Measurements from ENCODE around the gene OR5AP2.
"Not testable (repeated sequence)": the region's sequence is repeated elsewhere in the genome, so short reads cannot be mapped to it uniquely, and the experiment has no call there.

The OR5AP2 gene

DNA sequence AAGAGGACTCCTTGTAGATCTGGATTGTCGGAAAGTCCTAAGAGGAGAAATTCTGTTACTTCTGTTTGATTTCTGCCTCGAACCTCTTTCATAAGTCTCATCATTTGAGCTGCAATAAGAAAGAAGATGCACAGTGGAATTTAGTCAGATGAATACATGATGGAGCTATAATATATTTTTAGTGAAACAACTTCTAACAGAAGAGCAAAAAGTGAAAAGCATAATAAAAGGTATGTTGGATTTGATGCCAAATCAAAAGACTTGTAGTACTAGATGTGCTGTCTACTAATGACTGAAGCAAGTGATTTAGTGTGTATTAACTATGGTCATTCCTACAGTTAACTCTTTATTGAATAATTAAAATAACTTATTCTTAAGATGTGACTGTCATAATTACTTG is at the start of gene OR5AP2:
Gene OR5AP2, minus strand, starts transcription at position 101 of the 400 bp plus-strand sequence. Its CDS starts 0 bp downstream, at position 101.
- DNase-seq, result no peak

DNA sequence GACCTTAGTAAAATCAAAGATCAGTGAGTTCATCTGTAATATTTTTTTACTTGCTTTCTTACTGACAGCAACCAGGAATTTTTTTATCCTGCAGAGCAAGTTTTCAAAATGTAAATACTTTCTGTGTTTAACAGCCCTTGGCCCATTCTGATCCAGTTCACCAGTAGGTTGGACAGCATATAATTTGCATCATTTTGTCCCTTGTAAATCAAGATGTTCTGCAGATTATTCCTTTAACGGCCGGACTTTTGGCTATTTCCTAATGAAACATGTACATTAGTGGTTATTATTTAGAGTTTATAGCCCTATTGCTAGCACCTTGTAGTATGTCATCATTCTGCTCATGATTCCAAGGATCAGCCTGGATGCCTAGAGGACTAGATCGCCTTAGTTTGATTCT is 48.9 kb upstream of the OR5AP2 start:
- DNase-seq, result not testable (repeated sequence)

DNA sequence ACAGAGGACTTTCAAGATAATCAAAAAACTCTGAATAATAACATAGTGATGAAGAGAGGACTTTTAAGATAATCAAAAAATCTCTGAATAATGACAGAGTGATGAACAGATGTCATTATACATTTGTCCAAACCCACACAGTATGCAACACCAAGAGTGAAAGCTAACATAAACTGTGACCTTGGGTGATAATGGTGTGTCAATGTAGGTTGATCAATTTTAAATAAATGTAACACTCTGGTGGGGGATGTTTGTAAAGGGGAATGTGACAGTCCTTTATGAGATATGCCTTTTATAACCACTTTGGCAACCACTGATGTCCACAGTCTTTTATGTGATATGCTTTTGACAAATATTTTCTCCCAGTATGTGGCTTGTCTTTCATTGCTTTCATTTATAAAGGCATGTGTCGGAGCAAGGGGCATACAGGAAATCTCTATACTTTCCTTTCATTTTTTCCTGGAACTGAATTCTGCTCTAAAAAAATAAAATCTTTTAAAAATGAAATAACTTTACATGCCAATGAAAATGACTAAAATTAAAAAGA is 46.4 kb upstream of the OR5AP2 start:
- no peak for DNase-seq

DNA sequence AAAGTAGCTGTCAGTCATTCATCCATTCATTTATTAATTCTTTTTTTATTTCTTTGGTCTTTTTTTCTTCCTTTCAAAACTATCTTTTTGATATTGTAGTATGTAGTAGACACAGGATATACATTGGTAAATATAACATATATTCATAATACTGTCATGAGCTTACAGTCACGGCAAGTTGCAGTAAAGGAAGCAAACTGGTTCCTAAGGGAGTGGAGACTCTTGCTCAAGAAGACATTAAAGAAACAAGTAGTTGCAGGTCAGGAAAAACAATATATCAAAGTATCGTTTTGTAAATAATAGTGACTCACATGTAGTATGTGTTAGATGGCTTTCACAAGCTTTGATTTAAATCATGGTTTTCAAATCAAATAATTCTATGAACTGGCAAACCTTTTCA is 28.7 kb upstream of the OR5AP2 start:
- no peak for DNase-seq

DNA sequence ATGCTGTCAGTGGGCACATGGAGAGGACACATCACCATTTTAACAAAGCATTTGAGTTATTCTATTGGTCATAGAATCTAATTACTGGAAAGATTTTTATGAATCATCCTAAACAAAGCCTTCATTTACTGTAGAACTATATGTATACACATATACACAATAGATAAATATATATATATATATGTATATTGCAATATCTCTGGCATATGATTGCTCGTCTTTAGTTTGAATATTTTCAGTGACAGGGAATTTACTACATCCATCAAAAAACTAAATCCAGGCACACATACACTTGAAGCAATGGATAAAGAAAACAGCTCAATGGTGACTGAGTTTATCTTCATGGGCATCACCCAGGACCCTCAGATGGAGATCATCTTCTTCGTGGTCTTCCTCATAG is 21.1 kb upstream of the OR5AP2 start, which contains the start of gene OR5AR1:
Gene OR5AR1, plus strand, starts transcription at position 301 of the 400 bp plus-strand sequence. Its CDS starts 0 bp downstream, at position 301.
- DNase-seq, result no peak

DNA sequence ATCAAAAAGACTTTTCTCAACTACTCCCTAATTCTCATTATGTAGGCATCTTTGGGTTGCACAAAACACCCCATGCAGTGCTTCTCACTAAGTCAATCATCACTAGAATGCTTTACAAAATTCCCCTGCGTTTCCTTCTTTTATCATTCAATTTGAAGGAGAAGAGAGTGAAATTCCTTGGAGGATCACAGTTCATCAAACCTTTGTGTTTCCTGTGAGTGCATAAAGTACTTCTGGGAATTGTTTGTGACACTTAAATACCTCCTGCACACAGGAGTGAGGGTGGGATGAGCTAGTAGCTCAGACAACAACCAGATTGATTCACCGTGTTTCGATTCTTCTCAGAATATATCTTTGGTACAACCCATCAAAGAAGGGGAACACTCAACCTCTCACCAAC is 17.5 kb upstream of the OR5AP2 start:
- DNase-seq, result no peak

DNA sequence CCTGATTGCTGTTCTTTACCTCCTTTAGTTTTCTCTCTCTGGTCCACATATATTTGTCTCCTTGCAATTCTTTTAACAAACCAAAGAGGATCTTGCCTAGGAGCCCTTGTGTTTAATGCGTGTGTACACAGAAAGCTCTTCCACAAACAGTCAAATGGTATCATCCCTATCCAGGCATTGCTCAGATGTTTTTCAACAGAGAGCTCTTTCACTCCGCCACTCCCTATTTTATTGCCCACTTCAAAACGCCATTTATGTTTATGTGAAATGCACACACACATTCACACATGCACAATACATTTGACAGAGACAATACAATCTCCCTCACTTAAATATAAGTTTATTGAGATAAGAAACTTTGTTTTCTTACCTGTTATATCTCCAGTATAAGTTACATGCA is 4.7 kb downstream of the OR5AP2 start:
- no peak for DNase-seq

DNA sequence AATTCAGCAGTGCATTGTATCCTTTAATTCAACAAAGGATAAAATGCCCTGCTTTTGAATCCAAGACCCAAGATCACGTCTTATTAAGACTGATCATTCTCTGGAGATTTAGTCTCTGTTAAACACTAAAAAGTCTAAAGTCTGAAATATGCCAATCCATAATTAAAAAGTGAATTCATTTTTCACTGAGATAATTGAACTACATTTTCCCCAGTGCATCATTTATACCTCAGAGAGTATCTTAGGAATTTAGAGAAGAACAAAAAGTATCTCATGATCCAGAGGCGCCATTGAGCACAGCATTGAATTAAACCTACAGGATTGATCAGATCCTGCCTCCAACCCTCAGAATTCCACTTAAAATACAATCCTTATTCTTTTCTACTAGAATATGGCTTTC is 5.4 kb downstream of the OR5AP2 start:
- no peak for DNase-seq

DNA sequence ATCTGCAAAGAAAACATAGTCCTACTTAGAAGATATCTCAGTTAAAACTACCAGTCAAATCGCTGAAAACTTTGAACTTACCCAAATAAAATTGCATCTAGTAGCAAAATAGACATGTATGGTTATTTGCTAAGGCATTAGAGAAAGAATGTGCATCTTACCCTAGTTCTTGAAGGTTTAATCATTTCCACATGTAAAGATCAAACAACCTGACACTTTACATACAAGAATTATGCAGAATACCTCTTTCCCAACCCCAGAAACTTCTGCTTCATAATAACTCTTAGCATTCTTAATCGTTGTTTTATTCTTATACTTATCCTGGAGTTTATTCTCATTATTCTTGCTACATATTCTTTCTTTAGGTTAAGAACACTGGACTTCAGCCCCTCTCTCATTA is 9.9 kb downstream of the OR5AP2 start:
- no peak for DNase-seq

DNA sequence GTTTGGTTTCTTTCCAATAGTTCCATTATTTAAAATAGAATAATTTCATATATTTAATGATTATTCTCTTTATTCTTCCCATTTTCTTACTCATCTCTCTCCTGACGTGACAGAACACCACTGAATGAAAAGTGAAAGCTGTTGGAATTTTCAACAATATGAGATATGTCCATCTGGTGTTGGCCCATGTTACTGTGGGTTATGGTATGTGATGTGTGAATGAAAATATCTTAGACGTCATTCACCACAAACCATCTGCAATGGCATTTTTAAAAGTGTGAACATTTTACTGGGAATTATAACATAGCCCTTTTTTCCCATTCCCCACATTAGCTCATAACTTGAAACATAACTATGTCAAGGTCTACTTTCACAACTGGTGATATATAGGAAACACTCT is 16.3 kb downstream of the OR5AP2 start:
- DNase-seq, result no peak

DNA sequence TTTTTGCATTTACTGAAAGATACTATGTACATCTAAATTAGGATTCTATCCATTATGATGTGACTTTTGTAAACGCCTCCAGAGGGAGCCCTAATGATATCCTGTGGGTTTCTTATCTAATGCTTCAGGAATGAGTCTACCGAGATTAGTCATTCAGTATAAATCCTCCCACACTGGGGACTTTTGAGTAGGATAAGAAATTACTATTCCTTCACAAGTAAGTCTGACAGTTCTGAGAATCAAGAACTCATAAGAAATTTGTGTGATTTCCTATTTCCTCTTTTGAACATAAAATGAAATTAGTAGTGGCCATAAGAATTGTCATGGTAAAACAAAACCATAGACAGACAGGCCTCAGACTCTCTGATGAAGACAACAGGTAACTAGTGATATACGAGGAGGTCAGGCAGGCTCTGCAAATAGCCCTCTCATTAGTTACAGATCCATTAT is 17.6 kb downstream of the OR5AP2 start:
- DNase-seq, result peak; percentile 41 to 64

DNA sequence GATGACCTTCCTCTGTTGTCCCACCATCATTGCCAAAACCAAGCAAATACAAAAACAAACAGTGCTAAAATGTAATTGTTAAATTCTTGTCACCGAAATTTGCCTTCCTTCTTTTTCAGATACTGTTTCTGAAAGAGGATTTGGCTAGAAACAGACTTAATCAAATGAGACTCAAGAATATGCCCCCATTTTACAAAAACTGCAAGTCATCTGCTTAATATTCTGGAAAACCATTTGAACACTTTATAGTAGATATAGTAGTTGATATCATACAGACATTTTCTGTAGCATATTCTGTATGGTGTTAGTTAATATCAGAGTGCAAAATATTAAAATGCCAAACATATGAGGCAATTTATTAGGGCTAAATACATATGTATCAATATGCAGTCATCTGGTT is 31.1 kb downstream of the OR5AP2 start:
- DNase-seq, result no peak

DNA sequence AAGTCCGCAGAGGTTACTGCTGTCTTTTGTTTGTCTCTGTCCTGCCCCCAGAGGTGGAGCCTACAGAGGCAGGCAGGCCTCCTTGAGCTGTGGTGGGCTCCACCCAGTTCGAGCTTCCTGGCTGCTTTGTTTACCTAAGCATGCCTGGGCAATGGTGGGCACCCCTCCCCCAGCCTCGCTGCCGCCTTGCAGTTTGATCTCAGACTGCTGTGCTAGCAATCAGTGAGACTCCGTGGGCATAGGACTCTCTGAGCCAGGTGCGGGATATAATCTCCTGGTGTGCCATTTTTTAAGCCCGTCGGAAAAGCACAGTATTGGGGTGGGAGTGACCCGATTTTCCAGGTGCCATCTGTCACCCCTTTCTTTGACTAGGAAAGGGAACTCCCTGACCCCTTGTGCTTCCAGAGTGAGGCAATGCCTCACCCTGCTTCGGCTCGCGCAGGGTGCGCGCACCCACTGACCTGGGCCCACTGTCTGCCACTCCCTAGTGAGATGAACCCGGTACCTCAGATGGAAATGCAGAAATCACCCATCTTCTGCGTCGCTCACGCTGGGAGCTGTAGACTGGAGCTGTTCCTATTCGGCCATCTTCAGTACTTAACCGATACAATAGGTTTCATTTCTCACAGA is 50.0 kb downstream of the OR5AP2 start:
- not testable (repeated sequence) for DNase-seq
